CD4-positive, alpha-beta T cell treated with Interleukin-4 for 1 hour (primary cell): Measurements from ENCODE around the gene DENND6B.
A peak's percentile ranks its signal among the peaks of the same experiment; 100 is the strongest.
"Not testable (repeated sequence)": the region's sequence is repeated elsewhere in the genome, so short reads cannot be mapped to it uniquely, and the experiment has no call there.

Experiments used
- DNase-seq, 2 donors: peaks; one replicate each; pipeline ENCODE4 v3.0.0-alpha.2; 2020 to 2022

The DENND6B gene

DNA sequence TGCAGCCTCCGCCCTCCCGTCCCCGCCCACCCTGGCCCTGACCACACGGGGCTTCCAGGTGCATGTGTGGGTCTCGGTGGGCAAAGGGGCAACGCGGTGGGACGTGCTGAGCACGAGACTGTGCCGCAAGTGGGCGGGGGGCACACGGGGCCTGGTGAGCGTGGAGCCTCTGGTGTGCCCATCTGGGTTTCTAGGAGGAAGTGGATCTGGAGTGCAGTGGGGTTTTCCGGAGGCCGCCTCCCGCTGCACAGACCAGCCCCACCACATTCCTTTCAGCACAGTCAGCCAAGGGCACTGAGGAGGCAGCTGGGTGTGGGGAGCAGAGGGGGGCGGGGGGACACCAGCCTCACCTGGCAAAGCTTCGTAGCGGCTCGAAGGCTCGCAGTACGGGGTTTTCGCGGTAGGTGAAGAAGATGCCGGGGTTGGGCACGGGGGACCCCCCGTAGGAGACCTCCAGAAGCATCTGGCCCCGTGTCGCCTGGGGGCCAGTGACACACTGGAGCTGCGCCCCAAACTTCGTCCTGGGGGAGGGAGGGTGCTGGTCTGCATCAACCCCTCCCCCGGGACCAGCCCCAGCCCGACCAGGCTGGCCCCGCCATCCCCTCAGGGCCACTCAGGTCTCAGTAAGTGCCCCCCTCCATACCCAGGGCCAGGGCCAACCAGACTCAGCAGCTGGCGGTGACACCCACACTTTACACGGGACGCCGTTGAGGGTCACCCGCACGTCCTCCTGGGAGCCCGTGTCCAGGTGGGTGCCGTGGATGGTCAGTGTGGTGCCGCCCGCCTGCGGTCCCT lies 44.3 kb downstream of the DENND6B start:
- DNase-seq: no peak

DNA sequence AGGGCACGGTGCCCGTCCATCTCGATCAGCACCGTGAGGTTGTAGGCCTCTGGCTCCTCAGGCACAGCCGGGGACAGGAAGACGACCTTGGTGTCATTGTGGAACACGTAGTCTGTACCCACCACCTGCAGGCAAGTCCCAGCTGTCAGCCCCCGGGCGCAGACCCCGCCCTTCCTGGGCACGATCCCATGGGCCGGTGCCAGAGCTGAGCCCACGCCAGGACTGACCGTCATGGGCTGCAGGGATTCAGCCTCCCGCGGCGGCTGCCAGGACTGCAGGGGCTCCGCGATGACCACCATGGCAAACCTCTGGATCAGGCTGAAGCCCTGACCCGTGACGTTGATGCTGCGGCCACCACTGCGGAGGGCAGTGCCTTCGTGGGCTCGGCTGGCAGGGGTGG lies 44.9 kb downstream of the DENND6B start:
- no peak for DNase-seq

GRCh38 chr22:50281384-50281760 lies 45.4 kb downstream of the DENND6B start:
- DNase-seq: no peak

GRCh38 chr22:50280708-50281383 lies 46.0 kb downstream of the DENND6B start:
- no peak for DNase-seq

DNA sequence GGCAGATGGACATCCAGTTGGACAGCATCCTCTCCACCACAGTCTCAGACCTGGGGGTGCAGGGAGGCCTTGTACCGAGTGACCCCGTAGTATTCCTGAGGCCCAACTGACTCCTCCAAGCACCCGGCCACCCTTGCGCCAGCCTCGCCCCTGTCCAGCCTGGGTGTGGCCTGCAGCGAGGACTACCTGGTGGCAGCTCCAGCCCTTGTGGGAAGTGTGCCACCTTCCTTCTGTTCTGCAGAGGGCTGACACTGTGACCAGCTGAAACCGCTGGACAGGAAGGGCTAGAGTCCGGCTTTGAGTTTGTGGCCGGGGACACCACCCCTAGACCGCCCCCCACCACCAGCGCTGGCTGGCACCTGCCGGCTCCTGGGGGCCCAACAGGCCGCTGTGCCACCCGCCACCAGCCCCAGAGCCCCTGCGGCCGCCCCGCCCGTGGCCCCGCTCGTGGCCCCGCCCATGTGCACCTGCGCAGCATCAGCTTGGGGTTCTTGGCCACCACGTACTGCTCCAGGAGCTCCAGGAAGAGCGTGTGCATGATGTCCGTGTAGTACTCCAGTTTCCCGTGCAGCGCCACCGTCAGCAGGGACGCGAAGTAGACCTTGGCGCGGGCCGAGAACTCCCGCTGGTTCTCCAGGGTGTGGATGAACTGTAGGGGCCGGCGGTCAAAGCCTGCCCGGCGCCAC lies 46.6 kb downstream of the DENND6B start:
- DNase-seq: no peak

GRCh38 chr22:50278956-50279619 lies 47.7 kb downstream of the DENND6B start:
- DNase-seq: no peak

- DNase-seq: no peak
Measured at GRCh38 chr22:50278461-50278860, 48.4 kb downstream of the DENND6B start.

- no peak for DNase-seq
Measured at GRCh38 chr22:50277761-50278160, 49.1 kb downstream of the DENND6B start.

- DNase-seq: peak; percentile 51 to 67
Measured at GRCh38 chr22:50276143-50276542, 50.7 kb downstream of the DENND6B start.

DNA sequence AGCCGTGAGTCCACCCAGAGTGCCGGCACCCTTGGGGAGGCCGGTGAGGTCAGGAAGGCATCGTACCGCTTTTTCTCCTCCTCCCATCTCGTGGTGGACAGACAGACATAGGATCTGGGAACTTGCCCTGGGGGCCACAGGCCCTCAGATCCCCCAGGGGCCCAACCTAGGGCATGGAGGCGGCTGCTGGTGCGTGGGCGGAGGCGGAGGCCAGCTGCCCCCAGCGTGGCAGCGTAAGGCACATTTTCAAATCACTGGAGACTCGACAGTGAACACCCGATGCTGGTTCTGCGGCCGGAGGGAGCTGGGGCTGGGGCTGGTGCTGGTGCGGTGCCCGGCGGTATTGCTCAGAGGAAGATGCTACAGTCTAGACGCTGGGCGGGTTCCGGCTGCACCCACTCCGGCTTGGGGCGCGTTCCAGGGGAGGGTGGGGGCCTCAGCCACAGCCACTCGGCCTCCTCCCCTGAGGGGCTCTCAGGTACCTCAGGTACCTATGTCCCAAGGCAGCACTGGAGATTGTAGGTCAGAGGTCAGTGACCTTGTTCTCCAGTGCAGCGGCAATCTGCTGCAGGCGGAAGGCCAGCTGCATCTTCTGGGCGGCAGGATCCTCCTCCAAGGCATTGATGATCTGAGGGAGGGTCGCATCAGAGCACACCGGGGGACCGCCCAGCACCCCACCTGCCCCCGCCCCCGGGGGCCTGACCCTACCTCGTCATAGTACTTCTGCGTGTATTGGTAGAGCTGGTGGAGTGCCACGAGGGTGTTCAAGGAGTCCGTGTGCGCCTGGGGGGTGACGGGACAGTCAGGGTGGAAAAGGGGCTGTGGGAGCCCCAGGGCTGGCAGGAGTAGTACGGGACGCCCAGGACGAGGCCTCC lies 51.4 kb downstream of the DENND6B start:
- DNase-seq: no peak

DNA sequence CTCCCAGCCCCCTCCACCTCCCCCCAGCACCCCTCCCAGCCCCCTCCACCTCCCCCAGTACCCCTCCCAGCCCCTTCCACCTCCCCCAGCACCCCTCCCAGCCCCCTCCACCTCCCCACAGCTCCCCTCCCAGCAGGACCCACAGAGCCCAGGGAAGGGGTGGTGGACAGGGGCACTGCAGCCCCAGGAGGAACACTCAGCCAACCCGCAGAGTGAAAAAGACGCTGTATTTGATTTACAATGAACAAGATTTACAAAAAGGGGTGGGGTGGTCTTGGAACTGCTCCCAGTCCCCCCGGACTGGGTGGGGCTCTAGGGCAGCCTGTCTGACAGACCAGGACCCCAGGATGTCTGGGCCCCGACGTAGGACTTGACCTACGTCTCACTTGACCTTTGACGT lies 52.0 kb downstream of the DENND6B start:
- no peak for DNase-seq

- peak; percentile 57 to 61 for DNase-seq
Measured at GRCh38 chr22:50274311-50274710, 52.5 kb downstream of the DENND6B start.

- DNase-seq: not testable (repeated sequence)
Measured at GRCh38 chr22:50273781-50274180, 53.0 kb downstream of the DENND6B start.

DNA sequence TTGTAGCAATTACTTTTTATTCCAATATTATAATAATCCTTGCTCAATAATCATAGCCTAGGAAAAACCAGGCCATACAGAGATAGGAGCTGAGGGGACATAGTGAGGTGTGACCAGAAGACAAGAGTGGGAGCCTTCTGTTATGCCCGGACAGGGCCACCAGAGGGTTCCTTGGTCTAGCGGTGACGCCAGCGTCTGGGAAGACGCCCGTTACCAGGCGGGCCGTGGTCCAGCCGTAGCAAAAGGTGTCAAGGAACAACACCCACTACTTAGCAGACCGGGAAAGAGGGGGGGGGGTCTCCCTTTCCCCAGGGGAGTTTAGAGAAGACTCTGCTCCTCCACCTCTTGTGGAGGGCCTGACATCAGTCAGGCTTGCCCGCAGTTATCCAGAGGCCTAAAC lies 53.5 kb downstream of the DENND6B start:
- not testable (repeated sequence) for DNase-seq

DNA sequence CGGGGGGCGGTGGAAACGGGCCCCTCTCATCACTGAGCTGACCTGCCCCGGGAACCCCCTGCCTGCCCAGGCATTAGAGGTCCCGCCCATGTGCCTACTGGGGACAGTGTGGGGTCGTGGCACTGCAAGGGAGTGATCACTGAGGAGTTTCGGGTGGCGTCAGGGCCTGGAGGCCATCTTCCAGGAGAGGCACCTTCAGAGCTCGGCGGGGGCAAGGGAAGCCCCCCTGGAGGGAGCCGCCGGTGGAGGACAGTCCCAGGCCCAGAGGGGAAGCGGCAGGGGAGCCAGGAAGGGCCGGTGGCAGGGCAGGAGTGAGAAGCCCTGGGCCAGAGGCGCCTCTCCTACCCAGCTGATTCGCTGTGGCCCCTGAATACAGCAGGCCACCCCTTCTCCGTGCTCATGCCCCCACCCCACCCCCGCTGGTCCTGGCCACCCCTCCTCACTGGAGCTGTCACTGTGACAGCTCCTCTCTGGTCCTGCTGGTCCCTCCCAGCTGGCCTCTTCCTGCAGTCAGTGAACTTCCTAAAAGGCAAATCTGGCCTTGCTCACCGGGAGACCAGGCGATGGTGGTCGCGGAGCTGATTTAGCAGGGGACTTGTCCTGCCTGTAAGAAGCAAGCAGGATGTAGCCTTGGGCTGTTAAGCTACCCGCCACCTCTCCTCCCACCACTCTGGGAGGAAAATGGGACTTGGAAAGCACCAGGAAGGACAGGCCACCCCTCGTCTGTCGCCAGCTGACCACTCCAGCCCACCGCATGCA lies 54.6 kb downstream of the DENND6B start:
- DNase-seq: no peak

GRCh38 chr22:50271519-50271970 lies 55.3 kb downstream of the DENND6B start:
- DNase-seq: peak; percentile 56 to 68

DNA sequence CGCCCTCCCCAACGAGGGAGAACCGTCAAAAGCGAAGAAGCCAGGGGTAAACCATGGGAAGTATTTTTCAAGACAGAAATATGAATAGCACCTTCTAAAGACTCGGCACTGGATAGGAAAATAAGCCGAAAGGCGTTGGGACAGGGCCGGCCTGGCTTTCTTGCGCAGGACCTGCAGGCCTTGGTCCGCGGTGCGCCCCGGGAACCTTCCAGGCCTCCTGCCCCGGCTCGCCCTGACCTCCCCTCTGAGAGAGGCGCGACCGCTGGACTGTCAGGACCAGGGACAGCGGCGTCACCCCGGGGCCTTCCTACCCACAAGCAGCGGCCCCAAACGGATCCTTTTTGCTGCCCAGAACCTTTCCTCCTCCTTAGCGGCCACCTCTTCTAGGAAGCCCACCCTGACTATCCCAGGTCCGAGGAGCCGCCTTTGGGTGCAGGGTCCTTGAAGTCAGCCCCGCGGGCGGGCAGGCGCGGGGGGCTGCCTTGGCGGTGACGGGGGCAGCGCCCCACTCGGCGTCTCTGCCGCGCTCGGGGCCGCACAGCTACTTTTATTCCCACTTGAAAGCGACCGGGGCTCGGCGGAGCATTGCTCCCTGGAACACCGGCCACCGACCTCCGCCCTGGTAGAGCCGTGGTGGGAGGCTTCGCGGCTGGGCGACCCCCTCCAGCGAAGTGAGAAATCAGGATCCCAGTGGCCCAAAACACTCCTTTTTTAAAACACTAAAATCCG lies 56.0 kb downstream of the DENND6B start:
- DNase-seq: peak; percentile 65 to 73

DNA sequence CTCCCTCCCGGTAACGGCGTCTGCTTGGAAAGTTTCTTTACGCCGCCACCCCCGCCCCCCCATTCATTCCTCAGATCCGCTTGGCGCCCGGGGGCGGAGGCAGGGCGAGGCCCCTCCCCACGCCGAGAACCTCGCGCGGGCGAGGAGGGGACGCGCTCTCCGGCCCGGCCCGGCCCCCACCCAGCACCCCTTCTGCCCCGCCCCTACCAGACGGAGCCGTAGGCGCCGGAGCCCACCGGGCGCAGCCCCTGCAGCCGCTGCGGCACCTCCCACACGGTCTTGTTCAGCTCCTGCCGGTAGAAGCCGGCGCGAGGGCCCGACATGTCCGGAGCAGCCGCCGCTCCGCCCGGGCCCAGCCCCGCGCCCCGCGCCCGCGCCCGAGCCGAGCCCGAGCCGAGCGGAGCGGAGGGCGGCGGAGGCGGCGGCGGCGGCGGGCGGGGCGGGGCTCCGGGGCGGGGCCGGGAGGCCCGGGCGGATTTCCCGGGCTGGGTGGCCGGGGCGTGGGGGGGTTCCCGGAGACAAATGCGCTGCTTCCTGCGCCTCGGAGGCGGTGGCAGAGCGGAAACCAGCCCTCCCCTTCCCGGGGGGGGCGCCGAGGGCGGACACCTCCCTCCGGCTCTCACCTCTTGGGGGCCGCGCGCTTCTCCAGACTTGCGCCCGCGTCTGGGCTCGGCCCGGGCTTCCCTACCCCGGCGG lies 56.7 kb downstream of the DENND6B start, which contains the start of gene MAPK11:
MAPK11 (minus strand) TSS at position 411 of the 696 bp plus-strand sequence; CDS start at position 323, 88 bp downstream.
- DNase-seq: peak; percentile 73 to 85

GRCh38 chr22:50269573-50269969 lies 57.2 kb downstream of the DENND6B start:
- DNase-seq: no peak

- no peak for DNase-seq
Measured at GRCh38 chr22:50268655-50269113, 58.1 kb downstream of the DENND6B start.
